HepG2 (cell line): ENCODE results near the gene FTCD. TPM values are rescaled to one million over a fixed set of nuclear protein-coding genes. Genes with fewer than 3 reads are reported as not detected.
"Not testable (repeated sequence)": the region's sequence is repeated elsewhere in the genome, so short reads cannot be mapped to it uniquely, and the experiment has no call there.

Source experiments
- ATAC-seq: fragments of 200-7000 bp; cut with Tn5 transposase; 3 replicates; pipeline ENCODE4 v1.9.1; 2020; ENCODE audit warnings: mild to moderate bottlenecking, moderate library complexity
- BruUV-seq: library from RNA; stranded (reverse); fragments of 400-500 nt; replicated peaks from 2 replicates; lab custom pipeline; 2021; lab: Mats Ljungman, UMichigan
- CTCF ChIA-PET: fragments of 300-600 bp; formaldehyde crosslinking; extraction: SDS; loops from one replicate; lab custom pipeline; 2021; ENCODE audit warnings: low total read pairs, inconsistent platforms, low intra/inter-chr PET ratio; lab: Yijun Ruan, JAX
- POLR2A ChIA-PET: fragments of 350-600 bp; sonication (Branson Sonifier 250); formaldehyde crosslinking; loops from one replicate; lab custom pipeline; 2020; ENCODE audit warnings: antibody characterized with exemption, inconsistent platforms; lab: Yijun Ruan, JAX
- DNase-seq: peaks from one replicate; pipeline ENCODE4 v3.0.0-alpha.2; 2015; ENCODE audit warnings: low spot score
- FAIRE-seq: peaks from 3 replicates; lab custom pipeline; 2011; peaks lifted over from hg19 to GRCh38; lab: Jason Lieb, UNC
- H2AFZ ChIP-seq: one replicate; pipeline ENCODE4 v1.6.1; 2011; ENCODE audit warnings: low read length, inconsistent platforms
- H3K27ac ChIP-seq: fragments of 300-600 bp; 3 replicates; pipeline ENCODE4 v1.8.0; 2011; ENCODE audit warnings: mixed run types, mild to moderate bottlenecking, mixed read lengths, low read length, inconsistent platforms; ENCODE audit not compliant: insufficient read depth; ENCODE audit errors: extremely low read length
- H3K27me3 ChIP-seq, 2 experiments: fragments of 200-600 bp in 1 of 2; 2 replicates in 1 of 2; 3 replicates in 1 of 2; pipeline versions ENCODE4 v1.6.0 to v1.8.0; 2011; ENCODE audit warnings: low read length in 2 of 2, mild to moderate bottlenecking in 2 of 2, moderate library complexity in 2 of 2, inconsistent platforms in 1 of 2; ENCODE audit not compliant: insufficient read depth in 2 of 2, control insufficient read depth in 1 of 2
- H3K36me3 ChIP-seq, 2 experiments: fragments of 200-600 bp in 1 of 2; replicated peaks in 1 of 2; 2 replicates in 1 of 2; 3 replicates in 1 of 2; pipeline versions ENCODE4 v1.5.1 to v1.8.0; 2011; ENCODE audit warnings: low read length in 2 of 2, inconsistent platforms in 1 of 2; ENCODE audit not compliant: insufficient read depth in 2 of 2, control insufficient read depth in 1 of 2
- H3K4me1 ChIP-seq: 2 replicates; pipeline ENCODE4 v1.5.1; 2012; ENCODE audit warnings: low read length, inconsistent platforms; ENCODE audit not compliant: insufficient read depth
- H3K4me2 ChIP-seq: 2 replicates; pipeline ENCODE4 v1.6.0; 2011; ENCODE audit warnings: low read depth, low read length, inconsistent platforms
- H3K4me3 ChIP-seq, 3 experiments: fragments of 200-600 bp in 1 of 3; sonication (generic), shearing (Covaris generic) in 1 of 3; replicated peaks in 1 of 3; 2 replicates each; pipeline ENCODE4 v1.5.1; 2011 to 2016; ENCODE audit warnings: low read length in 3 of 3, inconsistent platforms in 2 of 3, low read depth in 2 of 3, mild to moderate bottlenecking in 2 of 3, control low read depth in 1 of 3, mixed read lengths in 1 of 3; ENCODE audit not compliant: insufficient read depth in 1 of 3
- H3K79me2 ChIP-seq: one replicate; pipeline ENCODE4 v1.6.1; 2011; ENCODE audit warnings: low read length, inconsistent platforms; ENCODE audit not compliant: insufficient read depth
- H3K9ac ChIP-seq: 2 replicates; pipeline ENCODE4 v1.6.0; 2011; ENCODE audit warnings: mild to moderate bottlenecking, low read depth, low read length, inconsistent platforms; ENCODE audit not compliant: insufficient read depth
- H3K9me3 ChIP-seq: 2 replicates; pipeline ENCODE4 v1.5.1; 2012; ENCODE audit warnings: mild to moderate bottlenecking, low read length
- H4K20me1 ChIP-seq: 2 replicates; pipeline ENCODE4 v1.6.0; 2011; ENCODE audit warnings: inconsistent platforms, mild to moderate bottlenecking, low read length, moderate library complexity; ENCODE audit not compliant: insufficient read depth
- BCLAF1 ChIP-seq: fragments of 450-650 bp; IDR thresholded peaks from 2 replicates; pipeline ENCODE4 v1.6.1; 2017; ENCODE audit warnings: mild to moderate bottlenecking
- FIP1L1 ChIP-seq: fragments of 200-400 bp; formaldehyde crosslinking; IDR thresholded peaks from 2 replicates; pipeline ENCODE4 v1.6.1; 2018; ENCODE audit warnings: low read depth, mild to moderate bottlenecking, low read length, moderate library complexity, borderline replicate concordance; ENCODE audit not compliant: insufficient read depth
- FOXP1 ChIP-seq, 2 experiments: fragments of 450-650 bp in 1 of 2; IDR thresholded peaks; 2 replicates each; pipeline ENCODE4 v1.6.1; 2017 to 2018; ENCODE audit warnings: antibody characterized with exemption in 1 of 2
- GLI4 ChIP-seq: sonication (generic); formaldehyde crosslinking; IDR thresholded peaks from 2 replicates; pipeline ENCODE4 v1.5.1; 2020; ENCODE audit warnings: missing genetic modification reagents, mild to moderate bottlenecking, moderate library complexity, borderline replicate concordance
- HIVEP1 ChIP-seq: sonication (generic); formaldehyde crosslinking; IDR thresholded peaks from 2 replicates; pipeline ENCODE4 v1.4.0; 2020; ENCODE audit warnings: mild to moderate bottlenecking, missing genetic modification reagents
- IRF2 ChIP-seq: IDR thresholded peaks from 2 replicates; pipeline ENCODE4 v1.6.1; 2018; ENCODE audit warnings: missing genetic modification reagents, missing compliant biosample characterization
- SRSF9 ChIP-seq: fragments of 200-400 bp; formaldehyde crosslinking; IDR thresholded peaks from 2 replicates; pipeline ENCODE4 v1.6.1; 2018; ENCODE audit warnings: borderline replicate concordance, mild to moderate bottlenecking, low read depth, low read length; ENCODE audit not compliant: insufficient read depth, poor library complexity, severe bottlenecking
- SSRP1 ChIP-seq: IDR thresholded peaks from 2 replicates; pipeline ENCODE4 v1.6.1; 2016; ENCODE audit warnings: control low read depth
- ZNF563 ChIP-seq: sonication (generic); formaldehyde crosslinking; IDR thresholded peaks from 2 replicates; pipeline ENCODE4 v1.8.0; 2022; ENCODE audit warnings: mild to moderate bottlenecking, moderate library complexity, missing genetic modification reagents
- ZNF776 ChIP-seq: sonication (generic); formaldehyde crosslinking; IDR thresholded peaks from 2 replicates; pipeline ENCODE4 v1.4.0; 2020; ENCODE audit warnings: mild to moderate bottlenecking, missing genetic modification reagents
- WGBS: methylation state at CpG from one replicate; pipeline ENCODE4 v1.1.6; 2017; ENCODE audit warnings: low lambda C conversion rate; 5-methylcytosine and 5-hydroxymethylcytosine counted together
- in situ Hi-C: cut with HindIII; loops from 2 replicates; pipeline ENCODE4 v1.10.0; 2017; ENCODE audit warnings: low pct_unique_long_range_greater_than_20kb; ENCODE audit not compliant: extremely low pct_ligation_motif_present
- intact Hi-C: fragments of 100-400 bp; cut with micrococcal nuclease; formaldehyde crosslinking; loops from one replicate; pipeline ENCODE4 v1.10.0; 2022; ENCODE audit not compliant: unreplicated experiment
- polyA plus RNA-seq, 8 experiments: library from polyadenylated mRNA; depleted of rRNA in 3 of 8; stranded (reverse) in 7 of 8; unstranded in 1 of 8; fragments of >200 nt; fragmentation: Illumina TruSeq in 4 of 8; extraction: Trizol in 4 of 8; gene quantifications; 2 replicates each; pipeline versions ENCODE4 v1.2.1 to v1.2.3, GENCODE V29; 2011 to 2016; ENCODE audit warnings: low read depth in 4 of 8, missing spikeins in 1 of 8, mixed read lengths in 1 of 8; ENCODE audit not compliant: insufficient read depth in 1 of 8
- total RNA-seq, 5 experiments: library from RNA; depleted of rRNA; stranded (reverse); fragments of >200 nt; fragmentation: Illumina TruSeq; extraction: Trizol; gene quantifications; 2 replicates each; pipeline ENCODE4 v1.2.3, GENCODE V29; 2016; ENCODE audit warnings: low read depth in 1 of 5

The FTCD gene
- total and polyA plus RNA-seq, 2 of the 13 experiments (the other 11 are each of a cell fraction or from before 2014, with no cell fraction given): 75.7 to 105 TPM

GRCh38 chr21:46108827-46109312 is 46.5 kb downstream of the FTCD start:
- Histone ChIP-seq H3K27ac (no peak overlapping the region), H3K27me3 (peaks cover 0 to 18% of the 10 kb centered on the region in 2 experiments; a peak in 2 of 5 replicates), H2AFZ (no peak overlapping the region), H3K9me3 (peaks cover 6% of the 10 kb centered on the region), H3K4me2 (no peak overlapping the region), H3K4me3 (no peak overlapping the region), H3K9ac (no peak overlapping the region), H4K20me1 (no peaks in the 10 kb centered on the region), H3K36me3 (no peaks in the 10 kb centered on the region), H3K4me1 (no peaks in the 10 kb centered on the region), H3K79me2 (no peaks in the 10 kb centered on the region)
- WGBS: 51% methylated on average over 5 of the region's 9 CpGs
- no peak for DNase-seq
- no peak for TF ChIP-seq FIP1L1
- TF ChIP-seq GLI4 (CRISPR knock-in tag): no peak
- no peak for TF ChIP-seq ZNF563 (CRISPR knock-in tag)
- no peak for TF ChIP-seq SSRP1
- no peak for TF ChIP-seq FOXP1 (IDR thresholded peaks at IDR 0.05)
- TF ChIP-seq FOXP1 (CRISPR knock-in tag; IDR thresholded peaks at IDR 0.05): no peak
- no peak for TF ChIP-seq IRF2
- no peak for TF ChIP-seq HIVEP1 (CRISPR knock-in tag)
- no peak for TF ChIP-seq ZNF776 (CRISPR knock-in tag)
- no peak for TF ChIP-seq SRSF9
- TF ChIP-seq BCLAF1: no peak
- ATAC-seq: no peak
- POLR2A ChIA-PET: no interaction called here
- CTCF ChIA-PET: no interaction called here
- intact Hi-C loops (no loop called here), in situ Hi-C loops (no loop called here)
- no TSS peak for BruUV-seq
- FAIRE-seq: no peak

GRCh38 chr21:46107376-46107775 is 48.0 kb downstream of the FTCD start:
- BruUV-seq, POLR2A ChIA-PET, intact Hi-C loops, in situ Hi-C loops, H3K27ac ChIP-seq, H3K36me3 ChIP-seq, CTCF ChIA-PET, ATAC-seq, H2AFZ ChIP-seq, H3K4me1 ChIP-seq, FAIRE-seq, H3K9me3 ChIP-seq, H3K4me3 ChIP-seq, H3K79me2 ChIP-seq, DNase-seq, H4K20me1 ChIP-seq, H3K9ac ChIP-seq, H3K4me2 ChIP-seq: not testable (repeated sequence)
- H3K27me3 ChIP-seq: peaks cover 0 to 18% of the 10 kb centered on the region in 2 experiments; a peak in 2 of 5 replicates
- WGBS: 0% methylated on average over 2 of the region's 2 CpGs
